Stimulated activated memory B cell treated with anti-CD40 and anti-IgM and Interleukin-4, amounts not matched to agents 10 μg/mL and 1 μg/mL and 100 μg/mL, for 72 hours (primary cell): Measurements from ENCODE around the gene CERS1.

Source experiments
- ATAC-seq: fragments of 150-1000 bp; cut with Tn5 transposase; 2 replicates; pipeline ENCODE4 v1.10.0; 2021
- H3K27ac Mint-ChIP-seq: one replicate; pipeline ENCODE4 v1.8.0; 2022; ENCODE audit warnings: mild to moderate bottlenecking, mixed read lengths
- H3K27me3 Mint-ChIP-seq: one replicate; pipeline ENCODE4 v1.8.0; 2022; ENCODE audit warnings: mixed read lengths
- H3K36me3 Mint-ChIP-seq: one replicate; pipeline ENCODE4 v1.8.0; 2022; ENCODE audit warnings: mixed read lengths
- H3K4me1 Mint-ChIP-seq: one replicate; pipeline ENCODE4 v1.8.0; 2022; ENCODE audit warnings: mixed read lengths
- H3K4me3 Mint-ChIP-seq: one replicate; pipeline ENCODE4 v1.8.0; 2022; ENCODE audit warnings: mild to moderate bottlenecking, moderate library complexity, mixed read lengths
- H3K9me3 Mint-ChIP-seq: one replicate; pipeline ENCODE4 v1.8.0; 2022; ENCODE audit warnings: mixed read lengths

CERS1 gene

DNA sequence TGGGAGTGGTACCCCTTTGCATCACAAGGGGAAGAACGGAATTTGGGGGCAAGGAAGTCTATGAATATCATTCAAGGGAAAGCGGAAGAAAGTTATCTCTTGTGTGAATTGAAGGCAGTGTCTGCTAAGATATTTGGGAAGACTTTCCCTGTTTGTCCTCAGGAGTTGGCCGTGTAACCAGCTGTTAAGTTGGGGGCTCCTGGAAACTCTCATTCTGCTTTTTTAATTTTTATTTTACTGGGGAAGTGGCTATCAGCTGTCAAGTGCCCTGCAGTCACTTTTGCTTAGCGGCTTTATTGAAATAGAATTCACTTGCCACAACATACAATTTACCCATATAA is 61.3 kb downstream of the CERS1 start:
- Mint-ChIP-seq H3K36me3 (peaks cover 47% of the 10 kb centered on the region), H3K27me3 (no peaks in the 10 kb centered on the region), H3K27ac (peak overlapping the region; percentile 86), H3K4me1 (peaks cover 72% of the 10 kb centered on the region), H3K9me3 (no peaks in the 10 kb centered on the region), H3K4me3 (peak overlapping the region; percentile 92)
- ATAC-seq: no peak

DNA sequence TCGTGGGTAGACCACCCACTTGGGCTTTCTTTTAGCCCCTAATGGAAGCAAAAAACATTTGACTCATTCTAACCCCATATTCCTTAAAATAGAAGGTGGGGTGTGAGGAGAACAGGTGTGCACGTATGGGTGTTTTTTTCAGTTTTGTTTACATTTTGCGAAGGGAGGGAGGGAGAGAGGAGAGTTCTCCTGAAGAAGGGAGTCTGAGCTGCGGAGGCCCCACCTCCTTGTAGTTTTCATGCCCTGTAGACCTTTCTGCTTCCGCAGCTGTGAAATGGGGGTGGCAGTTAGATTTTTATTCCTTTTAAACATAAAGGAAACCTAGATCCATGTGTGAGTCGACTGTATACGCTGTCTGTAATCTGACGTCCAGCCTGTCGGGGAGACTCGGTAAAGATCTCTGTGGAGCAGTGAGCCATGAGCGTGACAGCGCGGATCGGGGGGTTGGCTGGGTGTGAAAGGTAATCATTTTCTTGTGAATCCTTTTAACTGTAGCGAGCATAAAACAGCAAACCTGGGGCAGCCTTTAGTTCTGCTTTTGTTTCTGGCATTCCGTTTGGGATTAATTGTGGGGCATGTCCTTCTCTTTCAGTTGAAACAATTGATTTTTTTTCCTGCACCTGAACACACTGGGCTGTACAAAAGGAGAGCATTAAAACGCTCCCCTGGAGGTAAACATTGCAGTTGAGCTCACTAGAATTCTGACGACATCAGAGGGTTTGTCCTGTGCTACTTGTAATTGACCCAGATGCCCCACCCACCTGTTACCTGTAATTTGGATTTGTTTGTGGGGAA is 61.9 kb downstream of the CERS1 start:
- Mint-ChIP-seq H3K4me3 (peak overlapping the region; percentile 92), H3K36me3 (peaks cover 46% of the 10 kb centered on the region), H3K27ac (peak overlapping the region; percentile 86), H3K27me3 (no peaks in the 10 kb centered on the region), H3K4me1 (peaks cover 66% of the 10 kb centered on the region), H3K9me3 (no peaks in the 10 kb centered on the region)
- ATAC-seq: no peak

DNA sequence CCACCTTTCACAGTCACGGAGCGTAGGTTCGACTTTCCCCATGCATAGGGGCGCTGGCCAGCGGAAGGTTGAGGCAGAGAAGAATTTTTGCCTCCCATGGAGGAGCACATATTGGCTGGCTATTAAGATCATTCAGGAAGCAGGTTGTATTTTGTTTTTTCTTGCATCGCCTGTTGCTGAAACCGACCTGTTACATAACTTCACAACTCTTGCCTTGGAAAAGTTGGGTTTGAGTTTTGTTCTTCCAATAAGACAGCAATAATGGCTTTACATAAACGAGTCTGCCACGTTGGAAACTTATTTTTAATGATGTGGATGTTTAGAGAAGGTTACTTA is 62.8 kb downstream of the CERS1 start:
- no peak for ATAC-seq
- Mint-ChIP-seq H3K9me3 (no peaks in the 10 kb centered on the region), H3K36me3 (peaks cover 40% of the 10 kb centered on the region), H3K27me3 (no peaks in the 10 kb centered on the region), H3K27ac (peak overlapping the region; percentile 86), H3K4me3 (peak overlapping the region; percentile 92), H3K4me1 (peaks cover 57% of the 10 kb centered on the region)

DNA sequence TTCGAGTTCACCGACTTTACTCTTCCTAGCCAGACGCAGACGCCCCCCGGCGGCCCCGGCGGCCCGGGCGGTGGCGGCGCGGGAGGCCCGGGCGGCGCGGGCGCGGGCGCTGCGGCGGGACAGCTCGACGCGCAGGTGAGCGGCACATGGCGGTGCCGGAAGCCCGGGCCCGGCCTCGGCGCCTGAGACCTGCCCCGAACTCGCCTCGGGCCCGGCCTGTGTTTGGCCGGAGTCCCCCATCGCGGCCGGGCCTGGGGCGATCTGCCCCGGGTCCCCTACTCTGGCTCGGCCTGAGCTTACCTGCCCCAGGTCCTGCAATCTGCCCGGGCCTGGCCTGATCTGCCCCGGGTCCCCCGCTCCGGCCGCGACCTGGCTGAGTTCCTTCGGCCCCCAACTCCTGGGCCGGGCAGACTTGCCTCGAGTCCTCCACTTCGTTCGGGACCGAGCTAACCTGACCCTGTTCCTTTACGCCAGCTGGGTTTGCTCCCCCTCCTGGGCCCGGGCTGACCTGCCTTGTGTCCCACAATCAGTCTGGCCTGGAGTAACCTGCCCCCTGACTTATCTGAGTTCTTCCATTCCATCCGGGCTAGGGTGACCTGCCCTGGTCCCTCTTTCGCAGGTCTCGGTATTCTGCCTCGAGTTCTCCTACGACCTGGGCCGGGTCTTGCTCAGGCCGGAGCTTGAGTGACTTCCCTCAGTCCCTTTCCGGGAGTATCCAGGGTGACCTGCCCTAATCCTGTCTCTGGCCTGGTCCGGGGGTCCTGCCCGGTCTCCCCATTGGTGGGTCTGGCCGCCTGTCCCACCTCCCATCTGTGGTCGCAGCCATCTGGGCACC is 63.4 kb downstream of the CERS1 start:
- peak; percentile 62 for ATAC-seq
- Mint-ChIP-seq H3K27me3 (no peaks in the 10 kb centered on the region), H3K36me3 (peaks cover 36% of the 10 kb centered on the region), H3K4me3 (peak overlapping the region; percentile 92), H3K4me1 (peaks cover 51% of the 10 kb centered on the region), H3K9me3 (peaks cover 3% of the 10 kb centered on the region), H3K27ac (peak overlapping the region; percentile 86)

DNA sequence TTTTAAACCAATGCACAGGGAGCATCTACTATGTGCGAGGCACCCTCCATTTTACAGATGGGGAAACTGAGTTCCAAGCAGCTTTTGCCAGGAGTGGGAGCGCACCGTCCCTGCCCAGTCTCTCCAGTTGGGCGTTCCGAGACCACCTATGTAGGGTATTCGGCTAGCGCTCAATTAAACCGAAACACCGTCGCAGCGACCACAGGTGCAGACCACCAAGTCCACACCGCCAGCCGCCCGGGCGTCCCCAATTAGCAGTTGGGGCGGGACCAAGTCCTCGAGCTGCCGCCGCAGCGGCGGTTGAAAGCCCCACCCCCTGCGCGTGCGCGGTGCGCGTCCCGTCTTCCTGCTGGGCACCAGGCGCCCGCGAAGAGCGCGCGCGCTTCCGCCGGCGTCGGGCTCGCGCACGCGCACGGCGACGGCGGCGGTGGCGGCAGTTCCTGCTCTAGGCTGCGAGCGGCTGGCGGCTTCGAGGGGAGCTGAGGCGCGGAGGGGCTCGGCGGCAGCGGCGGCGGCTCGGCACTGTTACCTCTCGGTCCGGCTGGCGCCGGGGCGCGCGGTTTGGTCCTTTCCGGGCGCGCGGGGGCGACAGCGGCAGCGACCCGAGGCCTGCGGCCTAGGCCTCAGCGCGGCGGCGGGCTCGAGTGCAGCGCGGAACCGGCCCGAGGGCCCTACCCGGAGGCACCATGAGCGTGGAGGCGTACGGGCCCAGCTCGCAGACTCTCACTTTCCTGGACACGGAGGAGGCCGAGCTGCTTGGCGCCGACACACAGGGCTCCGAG is 64.2 kb downstream of the CERS1 start, which contains the start of gene UPF1:
Gene UPF1, plus strand, starts transcription at position 436 of the 782 bp plus-strand sequence. Its CDS starts 251 bp downstream, at position 687.
- H3K36me3 Mint-ChIP-seq: peaks cover 32% of the 10 kb centered on the region
- ATAC-seq: peak; percentile 92
- peaks cover 5% of the 10 kb centered on the region for H3K9me3 Mint-ChIP-seq

DNA sequence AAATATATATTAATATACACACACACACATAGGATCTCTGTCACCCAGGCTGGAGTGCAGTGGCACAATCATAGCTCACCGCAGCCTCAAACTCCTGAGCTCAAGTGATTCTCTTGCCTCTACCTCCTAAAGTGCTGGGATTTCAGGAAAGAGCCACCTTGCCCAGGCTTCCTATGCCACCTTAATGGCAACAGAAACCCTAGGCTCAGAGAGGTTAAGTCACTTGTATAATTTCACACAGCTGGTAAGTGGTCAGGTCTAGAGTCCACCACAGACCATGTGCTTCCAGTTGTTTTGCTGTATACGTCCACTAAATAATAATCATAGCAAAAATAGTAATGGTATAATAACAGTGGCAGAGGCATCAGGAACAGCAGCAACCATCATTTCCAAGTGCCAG is 65.5 kb downstream of the CERS1 start:
- H3K4me1 Mint-ChIP-seq: peaks cover 30% of the 10 kb centered on the region
- H3K36me3 Mint-ChIP-seq: peaks cover 25% of the 10 kb centered on the region
- H3K27me3 Mint-ChIP-seq: peaks cover 5% of the 10 kb centered on the region
- H3K9me3 Mint-ChIP-seq: peaks cover 5% of the 10 kb centered on the region
- H3K4me3 Mint-ChIP-seq: no peak overlapping the region
- no peak overlapping the region for H3K27ac Mint-ChIP-seq
- ATAC-seq: no peak

More for the DNA sequence above, 64.2 kb downstream of the CERS1 start, which contains the start of gene UPF1:
- H3K4me1 Mint-ChIP-seq: peaks cover 43% of the 10 kb centered on the region
- H3K4me3 Mint-ChIP-seq: peak within 1 kb of the TSS; percentile 92
- H3K27ac Mint-ChIP-seq: peak within 1 kb of the TSS; percentile 86
- no peaks in the 10 kb centered on the region for H3K27me3 Mint-ChIP-seq

DNA sequence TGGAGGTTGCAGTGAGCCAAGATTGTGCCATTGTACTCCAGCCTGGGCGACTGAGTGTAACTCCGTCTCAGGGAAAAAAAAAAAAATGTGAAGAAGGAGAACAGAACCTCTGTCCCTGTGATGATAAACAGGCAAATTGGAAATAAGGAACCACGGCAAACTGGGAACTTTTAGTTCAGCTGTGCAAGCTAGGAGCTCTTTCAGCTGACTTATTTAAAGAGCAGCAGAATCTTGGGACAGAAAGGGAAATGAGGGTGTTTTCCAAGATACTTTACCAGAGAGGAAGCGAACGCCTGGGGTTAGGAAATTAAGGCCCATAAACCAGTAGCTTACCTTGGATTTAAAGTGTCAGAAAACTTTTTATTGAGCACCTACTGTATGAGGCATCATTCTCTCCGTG is 67.2 kb downstream of the CERS1 start:
- Mint-ChIP-seq H3K27ac (no peak overlapping the region), H3K36me3 (peaks cover 8% of the 10 kb centered on the region), H3K4me1 (peaks cover 13% of the 10 kb centered on the region), H3K27me3 (peaks cover 20% of the 10 kb centered on the region), H3K4me3 (no peak overlapping the region), H3K9me3 (peaks cover 5% of the 10 kb centered on the region)
- ATAC-seq: no peak
